Esophagus (tissue), 2 donors: Measurements from ENCODE around the gene DDX41. TPM values are rescaled to one million over a fixed set of nuclear protein-coding genes. Genes with fewer than 3 reads are reported as not detected.
A peak's percentile ranks its signal among the peaks of the same experiment; 100 is the strongest.
"Not testable (repeated sequence)": the region's sequence is repeated elsewhere in the genome, so short reads cannot be mapped to it uniquely, and the experiment has no call there.

Source experiments
- H3K27ac ChIP-seq, 2 donors: one replicate each; pipeline ENCODE4 v1.5.1; 2013; ENCODE audit warnings: low read depth in 2 of 2, mild to moderate bottlenecking in 2 of 2, inconsistent platforms in 1 of 2, low read length in 1 of 2, moderate library complexity in 1 of 2
- H3K27me3 ChIP-seq, 2 donors: one replicate each; pipeline ENCODE4 v1.6.1; 2013; ENCODE audit warnings: low read length in 2 of 2, control low read depth in 1 of 2, mild to moderate bottlenecking in 1 of 2; ENCODE audit not compliant: insufficient read depth in 2 of 2, control insufficient read depth in 1 of 2
- H3K36me3 ChIP-seq, 2 donors: one replicate each; pipeline ENCODE4 v1.6.1; 2013; ENCODE audit warnings: low read length in 1 of 2; ENCODE audit not compliant: control insufficient read depth in 2 of 2, insufficient read depth in 2 of 2
- H3K4me1 ChIP-seq, 2 donors: one replicate each; pipeline ENCODE4 v1.6.1; 2013; ENCODE audit warnings: low read length in 1 of 2; ENCODE audit not compliant: control insufficient read depth in 2 of 2, insufficient read depth in 2 of 2
- H3K4me3 ChIP-seq, 2 donors: one replicate each; pipeline ENCODE4 v1.5.1; 2013; ENCODE audit warnings: low read length in 2 of 2, mild to moderate bottlenecking in 2 of 2, low read depth in 1 of 2, moderate library complexity in 1 of 2
- H3K9me3 ChIP-seq, 2 donors: one replicate each; pipeline ENCODE4 v1.6.1; 2013; ENCODE audit warnings: mild to moderate bottlenecking in 2 of 2, low read depth in 1 of 2, low read length in 1 of 2, moderate library complexity in 1 of 2; ENCODE audit not compliant: control insufficient read depth in 2 of 2, insufficient read depth in 1 of 2
- WGBS, 2 donors: extraction: QIAGEN DNeasy Blood & Tissue Kit; methylation state at CpG; one replicate each; pipeline ENCODE4 v1.1.7; 2013; 5-methylcytosine and 5-hydroxymethylcytosine counted together
- polyA plus RNA-seq, 2 donors: library from polyadenylated mRNA; stranded (reverse); fragments of 200-250 nt; gene quantifications; one replicate each; pipeline ENCODE4 v1.2.3, GENCODE V29; 2013
- donor health status: healthy with polysubstance abuse.
- donor health status: Bipolar disorder and iron deficiency.

DDX41 gene
- polyA plus RNA-seq, 2 donors: 57.0 to 73.8 TPM

GRCh38 chr5:177490311-177490991, 26.3 kb downstream of the DDX41 start:
- no peaks in the 10 kb centered on the region for H3K9me3 ChIP-seq
- H3K4me1 ChIP-seq: peaks cover 0 to 3% of the 10 kb centered on the region in 2 donors
- H3K27ac ChIP-seq: peak overlapping the region in 1 of 2 donors; percentile 53
- H3K36me3 ChIP-seq: peaks cover 3 to 38% of the 10 kb centered on the region in 2 donors
- no peaks in the 10 kb centered on the region for H3K27me3 ChIP-seq
- H3K4me3 ChIP-seq: no peak overlapping the region
- WGBS, 2 donors: 76 to 77% methylated on average over 15 of the region's 15 CpGs

GRCh38 chr5:177489119-177489716, 27.5 kb downstream of the DDX41 start:
- Histone ChIP-seq H3K36me3 (peaks cover 3 to 39% of the 10 kb centered on the region in 2 donors), H3K4me3 (no peak overlapping the region), H3K4me1 (peaks cover 0 to 4% of the 10 kb centered on the region in 2 donors), H3K27me3 (no peaks in the 10 kb centered on the region), H3K9me3 (no peaks in the 10 kb centered on the region), H3K27ac (no peak overlapping the region)
- 71 to 74% methylated on average over 24 to 26 of the region's 26 CpGs for WGBS, 2 donors

GRCh38 chr5:177487975-177488374, 28.8 kb downstream of the DDX41 start:
- Histone ChIP-seq H3K4me3 (no peak overlapping the region), H3K27me3 (no peaks in the 10 kb centered on the region), H3K36me3 (peaks cover 7 to 48% of the 10 kb centered on the region in 2 donors), H3K9me3 (no peaks in the 10 kb centered on the region), H3K27ac (no peak overlapping the region), H3K4me1 (peaks cover 0 to 4% of the 10 kb centered on the region in 2 donors)
- 89 to 91% methylated on average over 15 of the region's 15 CpGs for WGBS, 2 donors

- WGBS, 2 donors: 89 to 92% methylated on average over 8 of the region's 8 CpGs
- Histone ChIP-seq H3K9me3 (no peaks in the 10 kb centered on the region), H3K36me3 (peaks cover 7 to 44% of the 10 kb centered on the region in 2 donors), H3K27me3 (no peaks in the 10 kb centered on the region), H3K4me1 (peaks cover 0 to 6% of the 10 kb centered on the region in 2 donors), H3K4me3 (no peak overlapping the region), H3K27ac (no peak overlapping the region)
These were observed 29.6 kb downstream of the DDX41 start for GRCh38 chr5:177487144-177487543.

GRCh38 chr5:177486256-177486655, 30.5 kb downstream of the DDX41 start:
- Histone ChIP-seq H3K36me3 (peaks cover 7 to 37% of the 10 kb centered on the region in 2 donors), H3K4me3 (no peak overlapping the region), H3K4me1 (peaks cover 0 to 6% of the 10 kb centered on the region in 2 donors), H3K9me3 (no peaks in the 10 kb centered on the region), H3K27me3 (no peaks in the 10 kb centered on the region), H3K27ac (no peak overlapping the region)
- 91 to 94% methylated on average over 3 of the region's 3 CpGs for WGBS, 2 donors

DNA sequence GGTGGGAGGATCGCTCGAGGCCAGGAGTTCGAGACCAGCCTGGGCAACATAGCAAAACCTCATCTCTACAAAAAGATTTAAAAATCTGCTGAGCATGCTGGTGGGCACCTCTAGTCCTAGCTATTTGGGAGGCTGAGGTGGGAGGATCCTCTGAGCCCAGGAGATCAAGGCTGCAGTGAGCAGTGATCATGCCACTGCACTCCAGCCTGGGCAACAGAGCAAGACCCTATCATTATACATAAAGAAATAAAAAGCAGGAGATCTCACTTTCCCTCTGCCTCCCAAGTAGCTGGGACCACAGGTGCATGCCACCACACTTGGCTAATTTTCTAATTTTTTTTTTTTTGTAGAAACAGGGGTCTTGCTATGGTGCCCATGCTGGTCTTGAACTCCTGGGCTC, 31.0 kb downstream of the DDX41 start:
- not testable (repeated sequence) for H3K4me1 ChIP-seq

DNA sequence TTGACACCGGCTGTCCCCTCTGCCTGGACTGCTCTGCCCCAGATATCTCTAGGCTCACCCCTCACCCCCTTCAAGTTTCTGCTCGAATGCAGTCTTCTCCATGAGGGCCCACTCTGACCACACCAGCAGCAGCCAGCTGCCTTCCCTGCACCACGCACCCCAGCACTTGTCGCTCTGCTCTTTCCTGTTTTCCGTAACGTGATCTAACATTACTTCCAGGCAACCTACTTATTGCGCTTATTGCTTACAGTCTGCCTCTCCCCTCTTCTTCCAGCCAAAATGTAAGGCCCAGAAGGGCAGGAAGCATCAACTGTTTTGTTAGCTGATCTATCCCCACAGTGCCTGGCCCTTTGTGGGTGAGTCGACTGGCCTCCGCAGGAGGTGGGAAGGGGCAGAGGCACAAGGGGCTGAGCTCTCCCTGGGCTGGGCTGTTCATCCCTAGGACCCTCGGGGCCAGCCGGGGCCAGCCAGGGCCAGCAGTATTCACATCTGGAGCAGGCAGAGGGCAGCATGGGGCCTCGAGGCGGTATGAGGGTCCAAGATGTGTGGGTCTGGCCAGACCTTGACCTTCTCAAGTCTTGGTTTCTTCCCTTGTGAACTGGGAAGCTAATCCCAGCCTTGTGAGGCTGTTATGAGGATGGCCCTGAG, 31.7 kb downstream of the DDX41 start:
- no peaks in the 10 kb centered on the region for H3K9me3 ChIP-seq
- H3K4me3 ChIP-seq: no peak overlapping the region
- H3K27me3 ChIP-seq: no peaks in the 10 kb centered on the region
- peaks cover 7 to 28% of the 10 kb centered on the region in 2 donors for H3K36me3 ChIP-seq
- H3K27ac ChIP-seq: peak overlapping the region in 1 of 2 donors; percentile 43
- H3K4me1 ChIP-seq: peaks cover 0 to 6% of the 10 kb centered on the region in 2 donors
- 77 to 86% methylated on average over 13 of the region's 13 CpGs for WGBS, 2 donors

More for the DNA sequence above, 31.0 kb downstream of the DDX41 start:
- not testable (repeated sequence) for H3K27me3 ChIP-seq, H3K27ac ChIP-seq, H3K9me3 ChIP-seq, H3K4me3 ChIP-seq
- 94 to 96% methylated on average over 3 of the region's 3 CpGs for WGBS, 2 donors
- H3K36me3 ChIP-seq: peaks cover 7 to 33% of the 10 kb centered on the region in 2 donors

GRCh38 chr5:177483994-177484901, 32.5 kb downstream of the DDX41 start:
- Histone ChIP-seq H3K27me3 (no peaks in the 10 kb centered on the region), H3K4me3 (no peak overlapping the region), H3K4me1 (peaks cover 0 to 8% of the 10 kb centered on the region in 2 donors), H3K27ac (peak overlapping the region in 1 of 2 donors; percentile 43), H3K9me3 (no peaks in the 10 kb centered on the region), H3K36me3 (peaks cover 7 to 25% of the 10 kb centered on the region in 2 donors)
- 77% methylated on average over 22 of the region's 22 CpGs for WGBS, 2 donors

- Histone ChIP-seq H3K27ac (no peak overlapping the region), H3K4me3 (no peak overlapping the region), H3K36me3 (peaks cover 7 to 20% of the 10 kb centered on the region in 2 donors), H3K27me3 (no peaks in the 10 kb centered on the region), H3K4me1 (peaks cover 2 to 14% of the 10 kb centered on the region in 2 donors), H3K9me3 (no peaks in the 10 kb centered on the region)
- WGBS, 2 donors: 93 to 95% methylated on average over 9 of the region's 9 CpGs
These were observed 33.7 kb downstream of the DDX41 start for GRCh38 chr5:177483042-177483441.
